HG02870 (cell line): ENCODE measurements around the gene GIGYF2.

ENCODE experiments used
- ATAC-seq: cut with Tn5 transposase; IDR thresholded peaks from one replicate; pipeline ENCODE4 v1.9.1; 2021; ENCODE audit warnings: mild to moderate bottlenecking, moderate library complexity; ENCODE audit not compliant: unreplicated experiment

The GIGYF2 gene

GRCh38 chr2:232748038-232748437 is 50.9 kb downstream of the GIGYF2 start:
- no peak for ATAC-seq

DNA sequence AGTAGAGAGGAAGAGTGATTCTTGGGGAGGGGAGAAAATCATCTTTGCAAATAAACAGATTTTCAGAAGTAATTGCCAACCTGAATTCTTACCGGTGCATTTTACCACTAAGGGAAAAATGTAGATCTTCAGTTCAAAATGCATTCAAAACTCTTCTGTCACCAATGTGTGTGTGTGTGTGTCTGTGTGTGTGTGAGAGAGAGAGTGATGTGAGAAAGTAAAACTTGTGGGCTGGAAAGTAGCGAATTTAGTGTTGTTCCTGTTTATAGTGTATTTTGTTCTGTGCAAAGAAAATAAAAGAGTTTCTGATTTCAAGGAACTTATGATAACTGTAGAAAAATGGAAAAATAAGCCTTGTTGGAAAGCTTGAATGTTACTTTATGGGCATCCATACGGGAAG is 52.2 kb downstream of the GIGYF2 start:
- ATAC-seq = no peak

DNA sequence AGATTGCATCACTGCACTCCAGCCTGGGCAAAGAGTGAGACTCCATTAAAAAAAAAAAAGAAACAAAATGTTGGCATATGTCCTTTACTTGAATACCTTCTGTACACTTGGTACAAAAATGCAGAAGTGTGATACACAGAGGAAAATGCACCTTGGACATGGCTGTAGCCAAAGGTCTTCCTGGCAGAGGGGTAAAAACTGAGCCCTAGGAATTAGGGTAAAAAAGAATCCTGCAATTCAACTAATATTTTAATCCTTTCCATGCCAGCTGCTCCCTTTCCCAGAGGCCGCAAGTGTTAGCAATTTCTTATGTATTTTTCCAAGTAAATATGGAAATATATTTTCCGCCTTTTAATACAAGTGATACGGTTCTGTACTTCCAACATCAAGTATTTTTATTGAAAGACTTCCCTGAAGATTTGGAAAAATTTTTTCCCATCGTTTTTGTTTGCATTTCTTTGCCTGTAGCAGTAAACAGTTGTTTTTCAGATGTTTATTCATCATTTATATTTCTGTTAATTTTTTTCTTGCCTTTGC is 53.1 kb downstream of the GIGYF2 start:
- ATAC-seq = no peak

DNA sequence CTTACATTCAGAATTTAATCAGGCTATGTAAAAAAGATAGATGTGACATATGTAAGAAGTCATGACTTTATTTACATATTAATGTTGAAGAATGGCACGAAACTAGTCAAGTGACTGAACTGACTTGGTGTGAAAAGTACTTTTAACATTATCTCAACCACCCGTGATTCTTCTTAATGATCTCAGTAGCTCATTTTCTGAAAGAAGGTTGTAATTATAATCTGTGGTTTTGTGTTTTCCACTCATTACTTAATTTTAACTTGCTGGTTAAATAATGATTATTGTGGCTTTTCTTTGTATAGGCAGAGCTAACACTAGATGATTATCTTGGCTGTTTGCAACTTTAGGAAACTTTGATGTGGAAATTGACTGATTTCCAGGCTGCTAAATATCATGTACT is 60.8 kb downstream of the GIGYF2 start:
- no peak for ATAC-seq

GRCh38 chr2:232761301-232761907 is 64.3 kb downstream of the GIGYF2 start:
- ATAC-seq = no peak

DNA sequence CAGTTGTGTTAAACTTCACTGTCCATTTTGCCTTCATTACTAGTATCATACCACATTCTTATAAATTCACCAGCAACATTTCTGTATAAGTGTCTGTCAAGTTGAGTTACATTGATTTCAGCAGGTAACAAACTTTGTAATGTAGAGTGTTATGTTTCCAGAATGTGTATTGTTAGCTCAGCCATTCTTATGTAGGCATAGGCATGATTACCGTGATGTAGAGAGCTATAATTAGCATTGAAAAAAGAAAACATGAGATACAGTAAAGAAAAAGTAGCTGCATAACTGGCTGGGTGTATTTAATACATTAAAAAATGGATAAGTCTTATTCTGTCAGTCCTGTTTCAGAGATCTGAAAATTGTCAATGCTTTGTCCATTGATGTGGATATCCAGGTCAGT is 70.7 kb downstream of the GIGYF2 start:
- no peak for ATAC-seq

GRCh38 chr2:232770207-232770606 is 73.1 kb downstream of the GIGYF2 start:
- no peak for ATAC-seq

- no peak for ATAC-seq
Measured at GRCh38 chr2:232771870-232772269, 74.7 kb downstream of the GIGYF2 start.

- ATAC-seq = no peak
Measured at GRCh38 chr2:232772531-232772930, 75.4 kb downstream of the GIGYF2 start.

- ATAC-seq = no peak
Measured at GRCh38 chr2:232773815-232774214, 76.7 kb downstream of the GIGYF2 start.

DNA sequence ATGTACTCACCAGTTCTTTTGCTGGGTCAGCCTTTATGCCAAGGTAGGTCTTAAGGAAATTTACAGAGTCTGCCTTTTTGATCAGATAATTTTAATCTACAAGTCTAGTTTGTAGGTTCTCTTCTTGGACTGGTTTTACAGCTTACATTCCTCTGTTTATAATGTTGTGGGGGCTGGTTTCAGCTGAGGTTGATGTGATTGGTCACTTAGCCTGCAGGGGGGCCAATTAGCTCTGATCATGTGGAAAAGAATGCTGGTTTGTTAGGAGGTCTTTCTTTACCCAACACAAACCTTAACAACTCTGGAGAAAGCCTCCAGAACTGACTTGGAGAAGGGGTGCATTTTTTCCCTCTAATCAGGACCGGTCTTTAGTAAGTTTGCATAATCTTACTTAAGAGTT is 79.3 kb downstream of the GIGYF2 start, which contains the start of gene KCNJ13:
TSS of gene KCNJ13 (minus strand) at position 131 of the 400 bp plus-strand sequence. CDS start 5,203 bp downstream, outside the sequence.
- no peak for ATAC-seq

GRCh38 chr2:232777276-232777675 is 80.1 kb downstream of the GIGYF2 start:
- ATAC-seq = no peak

DNA sequence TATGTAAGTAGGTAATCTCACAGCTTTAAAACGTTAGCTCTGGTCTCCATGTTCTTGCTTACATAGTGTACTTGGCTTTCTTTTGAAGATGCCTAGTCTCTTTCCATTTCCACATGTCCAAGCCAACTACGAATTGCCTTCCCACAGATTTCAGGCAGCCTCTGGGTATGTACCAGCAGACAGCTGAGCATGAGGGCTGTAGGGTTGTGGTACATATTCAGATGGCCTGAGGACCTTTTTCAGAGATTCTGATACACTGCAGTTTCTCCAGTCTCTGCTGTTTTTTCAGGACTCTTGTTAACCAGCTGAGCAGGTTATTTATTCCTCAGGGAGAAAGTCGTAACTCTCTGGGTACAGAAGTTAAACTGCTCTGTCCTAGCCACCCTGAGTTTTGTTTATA is 82.3 kb downstream of the GIGYF2 start:
- no peak for ATAC-seq

GRCh38 chr2:232779934-232780333 is 82.8 kb downstream of the GIGYF2 start:
- ATAC-seq = no peak

DNA sequence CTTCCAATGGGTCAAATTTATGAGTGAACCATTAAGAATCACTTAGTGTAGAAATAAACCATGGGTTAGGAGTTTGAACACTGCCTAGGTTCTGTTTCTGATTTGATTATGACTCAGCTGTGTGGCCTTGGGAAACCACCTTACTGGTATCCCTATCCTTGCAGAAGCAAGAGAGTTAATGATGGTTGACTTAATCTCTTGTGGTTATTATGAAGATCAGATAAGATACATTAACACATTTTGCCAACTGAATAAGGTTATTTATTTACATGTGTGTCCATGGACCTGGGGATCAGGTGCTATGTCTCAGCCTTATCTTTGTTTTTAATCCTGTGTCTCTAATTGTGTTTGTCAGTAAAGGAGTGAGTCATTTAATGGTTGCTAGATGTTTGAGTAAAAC is 84.6 kb downstream of the GIGYF2 start:
- peak; percentile 91 for ATAC-seq

- no peak for ATAC-seq
Measured at GRCh38 chr2:232783278-232783677, 86.1 kb downstream of the GIGYF2 start.

GRCh38 chr2:232787806-232788205 is 90.7 kb downstream of the GIGYF2 start:
- ATAC-seq = no peak

- ATAC-seq = no peak
Measured at GRCh38 chr2:232789082-232789481, 92.0 kb downstream of the GIGYF2 start.

DNA sequence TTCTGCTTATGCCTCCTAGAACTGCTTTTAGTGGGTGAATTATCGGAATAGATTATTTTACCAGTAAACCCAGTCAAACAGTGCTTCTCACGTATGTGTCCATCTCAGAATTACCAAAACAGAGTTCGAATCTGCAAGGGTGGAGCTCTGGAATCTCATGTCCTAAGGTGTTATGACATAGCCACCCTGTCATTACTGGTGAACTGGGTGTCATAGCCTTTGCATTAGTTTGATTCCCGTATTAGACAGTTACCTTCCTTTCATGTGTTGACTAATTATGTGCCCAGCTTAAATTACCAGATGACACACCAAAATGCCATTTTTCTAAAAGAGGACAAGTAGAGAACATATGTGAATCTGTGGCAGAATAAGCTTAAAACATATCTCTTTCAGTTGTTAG is 94.4 kb downstream of the GIGYF2 start:
- ATAC-seq = no peak

DNA sequence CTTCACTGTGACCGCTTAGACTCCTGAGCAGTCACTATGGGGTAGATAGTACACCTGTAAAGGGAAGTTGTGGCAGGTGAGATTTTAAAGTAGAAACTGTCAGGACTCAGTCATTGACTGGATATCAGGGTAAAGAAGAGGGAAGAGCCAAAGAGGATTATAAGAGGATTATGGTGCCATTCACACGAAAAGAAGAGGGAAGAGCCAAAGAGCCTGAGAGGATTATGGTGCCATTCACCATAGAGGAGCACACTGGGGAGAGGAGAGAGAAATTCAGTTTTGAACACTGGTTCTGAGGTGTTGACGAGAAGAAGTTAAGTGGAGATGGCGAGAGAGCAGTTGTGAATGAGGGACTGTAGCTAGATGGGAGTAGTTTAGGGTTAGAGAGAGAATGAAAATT is 96.1 kb downstream of the GIGYF2 start:
- no peak for ATAC-seq

GRCh38 chr2:232794981-232795380 is 97.8 kb downstream of the GIGYF2 start:
- no peak for ATAC-seq

DNA sequence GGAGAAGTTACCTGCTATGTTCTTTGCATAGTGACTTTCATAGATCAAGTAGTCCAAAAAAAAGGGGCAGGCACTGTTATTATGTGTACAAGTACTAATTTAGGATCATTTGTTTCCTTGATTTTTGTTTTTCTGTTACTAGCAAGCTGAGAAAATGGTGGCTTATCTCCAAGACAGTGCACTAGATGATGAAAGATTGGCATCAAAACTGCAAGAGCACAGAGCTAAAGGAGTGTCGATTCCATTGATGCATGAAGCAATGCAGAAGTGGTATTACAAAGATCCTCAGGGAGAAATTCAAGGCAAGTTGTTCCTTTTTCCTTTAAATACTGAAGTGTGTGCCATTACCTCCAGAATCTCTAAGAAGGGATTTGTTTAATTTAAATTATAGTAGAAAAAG is 98.8 kb downstream of the GIGYF2 start:
- ATAC-seq = no peak

GRCh38 chr2:232798187-232798586 is 101.1 kb downstream of the GIGYF2 start:
- no peak for ATAC-seq
